HG03432 (cell line): ENCODE data around the gene NIPSNAP3A.

ENCODE experiments used
- ATAC-seq: cut with Tn5 transposase; IDR thresholded peaks from one replicate; pipeline ENCODE4 v1.9.1; 2021; ENCODE audit warnings: mild to moderate bottlenecking, moderate library complexity; ENCODE audit not compliant: unreplicated experiment

NIPSNAP3A gene

GRCh38 chr9:104805441-104805840 lies 58.0 kb downstream of the NIPSNAP3A start:
- ATAC-seq = no peak

GRCh38 chr9:104808035-104808614 lies 60.6 kb downstream of the NIPSNAP3A start:
- no peak for ATAC-seq
